OCI-LY3 (cell line): ENCODE measurements around the gene RPL38.

Experiments used
- H2AFZ ChIP-seq: fragments of 200-600, 300-600 bp; shearing (Covaris generic); 2 replicates; pipeline ENCODE4 v1.6.0; 2014; ENCODE audit warnings: antibody characterized with exemption, low read depth, low read length
- H3K27ac ChIP-seq: fragments of 200-600, 300-600 bp; sonication (generic); 2 replicates; pipeline ENCODE4 v1.5.1; 2014; ENCODE audit warnings: mild to moderate bottlenecking, low read length, moderate library complexity, mixed read lengths
- H3K27me3 ChIP-seq: fragments of 200-600, 300-600 bp; sonication (generic); 2 replicates; pipeline ENCODE4 v1.6.1; 2014; ENCODE audit warnings: low read depth, low read length, mixed read lengths
- H3K36me3 ChIP-seq: fragments of 200-600, 300-600 bp; sonication (generic); replicated peaks from 2 replicates; pipeline ENCODE3; 2014; ENCODE audit warnings: low read depth, low read length, mixed read lengths
- H3K4me1 ChIP-seq: fragments of 300-600, 200-600 bp; sonication (generic); 2 replicates; pipeline ENCODE4 v1.6.1; 2014; ENCODE audit warnings: low read length, mixed read lengths
- H3K4me2 ChIP-seq: fragments of 200-600, 300-600 bp; sonication (generic); 2 replicates; pipeline ENCODE4 v1.6.1; 2014; ENCODE audit warnings: low read length, mixed read lengths
- H3K4me3 ChIP-seq: fragments of 300-600, 200-600 bp; sonication (generic); 2 replicates; pipeline ENCODE4 v1.5.1; 2014; ENCODE audit warnings: antibody characterized with exemption, mild to moderate bottlenecking, low read length, moderate library complexity
- H3K79me2 ChIP-seq: fragments of 300-600, 200-600 bp; shearing (Covaris generic); 2 replicates; pipeline ENCODE4 v1.6.1; 2014; ENCODE audit warnings: mild to moderate bottlenecking, low read length, mixed read lengths
- H3K9ac ChIP-seq: fragments of 300-600, 200-600 bp; shearing (Covaris generic); 2 replicates; pipeline ENCODE4 v1.6.0; 2014; ENCODE audit warnings: mild to moderate bottlenecking, low read length, moderate library complexity
- H3K9me3 ChIP-seq: fragments of 200-600, 300-600 bp; shearing (Covaris generic); 2 replicates; pipeline ENCODE4 v1.6.1; 2014; ENCODE audit warnings: low read length, mixed read lengths; ENCODE audit not compliant: insufficient read depth
- H4K20me1 ChIP-seq: fragments of 200-600, 300-600 bp; sonication (generic); 2 replicates; pipeline ENCODE4 v1.6.1; 2016; ENCODE audit warnings: low read length, mixed read lengths; ENCODE audit not compliant: insufficient read depth
- CTCF ChIP-seq: fragments of 200-600, 300-600 bp; sonication (generic); IDR thresholded peaks from 2 replicates; pipeline ENCODE4 v1.5.1; 2014; ENCODE audit warnings: antibody characterized with exemption, low read length, low read depth
- EZH2phosphoT487 ChIP-seq: fragments of 200-600 bp; shearing (Covaris generic); IDR thresholded peaks from 2 replicates; pipeline ENCODE4 v1.6.1; 2018; ENCODE audit warnings: antibody characterized with exemption, mixed run types, low read depth

RPL38 gene

DNA sequence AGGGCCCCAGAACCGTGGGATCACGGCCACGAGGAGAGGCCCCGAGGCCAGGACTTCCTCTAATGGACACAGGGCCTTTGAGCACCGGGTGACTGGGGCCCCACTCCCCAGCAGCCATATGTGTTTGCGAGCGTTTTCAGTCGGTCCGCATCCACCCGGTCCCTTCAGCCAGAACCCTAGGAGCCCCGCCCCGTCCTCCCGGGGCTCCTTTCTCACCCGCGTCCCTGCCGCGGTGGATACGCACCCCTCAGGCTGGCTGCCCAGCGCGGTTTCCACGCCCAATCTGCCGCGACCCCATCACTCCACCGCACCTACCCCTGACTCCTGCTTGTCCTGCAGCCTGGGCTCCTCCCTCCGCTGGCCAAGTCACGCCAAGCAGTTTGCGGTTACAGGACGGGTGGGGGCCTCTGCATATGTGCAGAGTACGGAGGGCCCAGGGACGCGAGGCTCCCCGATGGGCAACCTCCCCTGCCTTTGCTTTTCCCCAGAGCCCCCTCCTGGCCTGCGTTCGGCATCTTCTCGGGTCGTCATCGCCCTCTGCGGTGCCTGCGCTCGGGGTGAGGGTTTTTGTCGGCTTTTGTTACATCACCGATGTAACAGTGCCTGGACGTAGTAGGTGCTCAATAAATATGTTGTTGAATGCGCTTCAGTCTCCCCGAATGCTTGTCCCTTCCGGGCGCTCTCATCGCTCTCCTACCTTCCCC, 8.9 kb downstream of the RPL38 start:
- peak overlapping the region; percentile 86 for H3K4me3 ChIP-seq
- TF ChIP-seq EZH2phosphoT487 (no peak), CTCF (no peak)

GRCh38 chr17:74212913-74213791, 9.7 kb downstream of the RPL38 start, which contains the start of gene TTYH2:
Gene TTYH2, plus strand, starts transcription at chr17:74213571. Its CDS starts 17 bp downstream, at chr17:74213588.
- Histone ChIP-seq H3K4me3 (peak within 1 kb of the TSS; percentile 86), H3K36me3 (peaks cover 17% of the 10 kb centered on the region), H3K27me3 (no peaks in the 10 kb centered on the region), H3K9ac (peak within 1 kb of the TSS; percentile 69), H3K27ac (peak within 1 kb of the TSS; percentile 86), H3K79me2 (peaks cover 16% of the 10 kb centered on the region), H2AFZ (peak within 1 kb of the TSS; percentile 4; the same call in 1 of the 2 replicates), H3K4me2 (peak within 1 kb of the TSS; percentile 88), H3K9me3 (no peaks in the 10 kb centered on the region), H4K20me1 (peaks cover 32% of the 10 kb centered on the region), H3K4me1 (peaks cover 32% of the 10 kb centered on the region)
- TF ChIP-seq CTCF, result no peak
- TF ChIP-seq EZH2phosphoT487, result no peak

More for the DNA sequence above, 8.9 kb downstream of the RPL38 start:
- peaks cover 23% of the 10 kb centered on the region for H3K36me3 ChIP-seq
- peak overlapping the region; percentile 83 for H3K4me2 ChIP-seq
- H3K9ac ChIP-seq, result peak overlapping the region; percentile 61
- H3K4me1 ChIP-seq, result peaks cover 32% of the 10 kb centered on the region
- H3K27me3 ChIP-seq, result no peaks in the 10 kb centered on the region
- peaks cover 38% of the 10 kb centered on the region for H4K20me1 ChIP-seq
- H2AFZ ChIP-seq, result no peak overlapping the region
- H3K9me3 ChIP-seq, result no peaks in the 10 kb centered on the region
- H3K27ac ChIP-seq, result peak overlapping the region; percentile 86
- H3K79me2 ChIP-seq, result peaks cover 24% of the 10 kb centered on the region

DNA sequence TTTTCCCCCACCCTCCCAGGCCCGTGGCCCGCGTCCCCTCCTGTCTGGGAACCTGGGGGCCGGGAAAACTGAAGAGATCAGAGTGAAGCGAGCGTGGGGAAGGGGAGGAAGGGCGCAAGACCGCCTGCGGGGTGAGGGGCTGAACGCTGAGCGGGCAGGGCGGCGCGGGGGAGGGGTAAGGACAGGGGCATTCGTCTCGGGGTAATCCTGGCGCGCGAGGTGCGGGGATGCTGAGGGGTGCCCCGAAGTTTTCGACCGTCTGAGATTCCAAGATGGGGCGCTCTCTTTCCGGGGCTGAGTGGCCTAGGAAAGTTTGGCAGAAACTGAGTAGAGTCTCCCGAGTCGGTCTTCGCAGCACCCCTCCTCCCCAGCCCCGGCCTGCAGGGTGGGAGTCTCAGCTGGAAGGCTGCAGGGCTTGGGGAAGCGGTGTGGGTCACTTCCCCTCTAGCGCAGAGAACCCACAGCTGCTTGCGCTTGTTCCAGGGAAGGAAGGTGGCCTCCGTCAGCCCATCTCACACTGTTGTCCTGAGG, 10.4 kb downstream of the RPL38 start:
- Histone ChIP-seq H3K27me3 (no peaks in the 10 kb centered on the region), H3K79me2 (peaks cover 13% of the 10 kb centered on the region), H4K20me1 (peaks cover 24% of the 10 kb centered on the region), H3K27ac (peak overlapping the region; percentile 53), H2AFZ (peak overlapping the region; percentile 4; the same call in 1 of the 2 replicates), H3K9me3 (no peaks in the 10 kb centered on the region), H3K4me1 (peaks cover 32% of the 10 kb centered on the region), H3K9ac (peak overlapping the region; percentile 69), H3K4me3 (peak overlapping the region; percentile 86), H3K36me3 (peaks cover 12% of the 10 kb centered on the region), H3K4me2 (peak overlapping the region; percentile 88)
- no peak for TF ChIP-seq EZH2phosphoT487
- TF ChIP-seq CTCF, result no peak
